MCF 10A (cell line): ENCODE data around the gene PCDHB1. TPM values are rescaled to one million over a fixed set of nuclear protein-coding genes. Genes with fewer than 3 reads are reported as not detected.
A peak's percentile ranks its signal among the peaks of the same experiment; 100 is the strongest.

ENCODE experiments used
- BruUV-seq: library from RNA; stranded (reverse); fragments of 400-500 nt; replicated peaks from 2 replicates; lab custom pipeline; 2021; lab: Mats Ljungman, UMichigan
- CTCF ChIA-PET: fragments of 300-600 bp; sonication (Branson Sonifier 250); formaldehyde crosslinking; extraction: SDS; loops from one replicate; lab custom pipeline; 2021; ENCODE audit warnings: antibody characterized with exemption, inconsistent platforms; lab: Yijun Ruan, JAX
- POLR2A ChIA-PET: fragments of 300-600, 350-650 bp; sonication (Branson Sonifier 250); formaldehyde crosslinking; extraction: SDS; loops from one replicate; lab custom pipeline; 2020; ENCODE audit warnings: antibody characterized with exemption, inconsistent platforms; lab: Yijun Ruan, JAX
- DNase-seq: peaks from one replicate; pipeline ENCODE4 v3.0.0-alpha.2; 2018; ENCODE audit not compliant: unreplicated experiment
- H3K27ac Mint-ChIP-seq: one replicate; pipeline ENCODE4 v1.8.0; 2022; ENCODE audit warnings: mild to moderate bottlenecking, low read depth, mixed read lengths; ENCODE audit not compliant: unreplicated experiment
- H3K27me3 Mint-ChIP-seq: one replicate; pipeline ENCODE4 v1.8.0; 2022; ENCODE audit warnings: mixed read lengths; ENCODE audit not compliant: insufficient read depth, unreplicated experiment
- H3K36me3 Mint-ChIP-seq: one replicate; pipeline ENCODE4 v1.8.0; 2022; ENCODE audit warnings: mild to moderate bottlenecking, moderate library complexity, mixed read lengths; ENCODE audit not compliant: insufficient read depth, unreplicated experiment
- H3K4me1 Mint-ChIP-seq: one replicate; pipeline ENCODE4 v1.8.0; 2022; ENCODE audit warnings: mixed read lengths; ENCODE audit not compliant: insufficient read depth, unreplicated experiment
- H3K4me3 Mint-ChIP-seq: one replicate; pipeline ENCODE4 v1.8.0; 2022; ENCODE audit warnings: mild to moderate bottlenecking, moderate library complexity, mixed read lengths; ENCODE audit not compliant: unreplicated experiment
- H3K9me3 Mint-ChIP-seq: one replicate; pipeline ENCODE4 v1.8.0; 2022; ENCODE audit warnings: mixed read lengths; ENCODE audit not compliant: unreplicated experiment
- CTCF ChIP-seq: fragments of 200-600 bp; IDR thresholded peaks from one replicate; pipeline ENCODE4 v1.8.0; 2022; ENCODE audit warnings: antibody characterized with exemption, mild to moderate bottlenecking; ENCODE audit not compliant: unreplicated experiment
- intact Hi-C: fragments of 100-400 bp; cut with micrococcal nuclease; formaldehyde crosslinking; loops from 2 replicates; pipeline ENCODE4 v1.14.1; 2022
- total RNA-seq: library from RNA; stranded (reverse); gene quantifications from 2 replicates; pipeline ENCODE4 v1.2.3, GENCODE V29; 2022

PCDHB1 gene
- total RNA-seq, 1 experiment from 2014 or later, result not detected

DNA sequence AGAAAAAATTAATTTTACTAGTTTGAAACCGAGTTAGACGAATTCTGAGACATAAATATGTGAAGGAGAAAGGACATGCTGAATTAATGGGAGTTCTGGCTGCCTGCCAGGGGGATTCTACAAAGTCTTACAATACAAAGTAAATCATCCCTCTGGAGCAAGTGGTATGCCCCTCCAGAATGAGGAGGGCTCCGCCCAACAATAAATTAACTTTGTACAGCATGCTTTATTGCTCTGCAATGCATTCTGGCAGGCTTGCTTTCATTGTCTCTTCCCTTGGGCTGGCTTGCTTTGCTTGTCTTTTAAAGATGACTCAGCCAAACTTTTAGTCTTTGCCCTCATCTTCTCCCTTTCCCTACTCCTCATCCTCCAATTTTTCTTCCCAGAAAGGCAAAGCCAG is 11.7 kb upstream of the PCDHB1 start:
- intact Hi-C loops, result no loop called here
- POLR2A ChIA-PET, result interaction anchor here (0.6 to 3.8 kb wide), 48 partner anchors 10 to 641 kb away, joined by 3 to 255 read pairs (median 7); partner anchors contain the start of genes HARS1, HARS2, IK and NDUFA2

DNA sequence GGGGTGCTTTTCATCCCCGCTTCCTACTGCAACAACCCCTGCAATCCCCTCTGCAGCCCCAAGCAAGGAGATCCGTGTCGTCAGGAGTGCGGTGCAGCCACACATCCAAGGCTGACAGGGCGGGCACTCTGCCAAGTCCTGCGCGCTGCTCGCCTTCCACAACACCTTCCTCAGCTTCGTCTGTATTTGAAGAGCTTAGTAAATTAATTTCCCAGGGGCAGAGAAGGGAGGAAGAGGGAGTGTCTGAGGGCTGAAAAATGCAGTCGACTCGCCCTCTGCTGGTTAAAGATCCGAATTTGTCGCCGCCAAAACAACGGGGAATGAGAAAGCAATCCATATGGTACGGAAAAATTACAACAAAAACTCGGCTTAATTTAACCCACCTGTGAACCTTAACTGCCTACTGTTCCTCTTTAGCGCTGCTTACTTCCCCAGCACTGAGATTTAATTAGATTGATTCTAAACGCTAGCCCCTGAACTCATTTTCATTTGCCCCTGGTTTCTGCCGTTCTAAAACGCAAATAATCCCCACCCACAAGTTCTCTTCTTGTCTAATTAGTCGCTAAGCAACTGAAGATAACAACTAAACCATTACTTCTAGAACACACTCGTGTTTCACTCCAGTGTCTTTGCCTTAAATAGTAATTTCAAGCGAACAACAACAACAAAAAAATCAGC is 10.9 kb upstream of the PCDHB1 start:
- Mint-ChIP-seq H3K36me3 (no peaks in the 10 kb centered on the region), H3K27me3 (peaks cover 24% of the 10 kb centered on the region), H3K4me3 (no peak overlapping the region), H3K4me1 (no peaks in the 10 kb centered on the region), H3K27ac (no peak overlapping the region), H3K9me3 (no peaks in the 10 kb centered on the region)
- ChIA-PET CTCF (interaction anchor here (0.6 to 3.9 kb wide), 62 partner anchors 10 to 1210 kb away, joined by 3 to 152 read pairs (median 5); partner anchors contain the start of genes HARS1, HARS2, PCDHA11 and PCDHA12), POLR2A (interaction anchor here (0.6 to 3.8 kb wide), 63 partner anchors 9 to 642 kb away, joined by 3 to 255 read pairs (median 6); partner anchors contain the start of genes HARS1, HARS2, IK and NDUFA2)
- intact Hi-C loops, result loop anchor here (1.0 to 5.0 kb wide), 7 partner anchors 36 to 668 kb away; partner anchors contain the start of genes PCDHA12 and PCDHAC1
- peak; percentile 88 for DNase-seq
- TF ChIP-seq CTCF, result peak; percentile 91
- TSS peak; percentile 97 for BruUV-seq

More for the DNA sequence above, 11.7 kb upstream of the PCDHB1 start:
- Mint-ChIP-seq H3K9me3 (no peaks in the 10 kb centered on the region), H3K4me3 (no peak overlapping the region), H3K27ac (no peak overlapping the region), H3K36me3 (no peaks in the 10 kb centered on the region), H3K4me1 (no peaks in the 10 kb centered on the region), H3K27me3 (peaks cover 17% of the 10 kb centered on the region)
- TF ChIP-seq CTCF, result no peak
- no TSS peak for BruUV-seq
- CTCF ChIA-PET, result interaction anchor here (0.6 to 3.9 kb wide), 50 partner anchors 12 to 349 kb away, joined by 3 to 152 read pairs (median 5); partner anchors contain the start of genes HARS1, HARS2, PCDHA11 and PCDHA12
- peak; percentile 53 for DNase-seq

- CTCF ChIA-PET, result interaction anchor here (0.5 to 3.9 kb wide), 46 partner anchors 10 to 1209 kb away, joined by 3 to 152 read pairs (median 5); partner anchors contain the start of genes HARS1, HARS2, PCDHA11 and PCDHA12
- no peaks in the 10 kb centered on the region for H3K4me1 Mint-ChIP-seq
- peak; percentile 89 for TF ChIP-seq CTCF
- H3K27ac Mint-ChIP-seq, result no peak overlapping the region
- no peaks in the 10 kb centered on the region for H3K36me3 Mint-ChIP-seq
- H3K4me3 Mint-ChIP-seq, result no peak overlapping the region
- no peaks in the 10 kb centered on the region for H3K9me3 Mint-ChIP-seq
- BruUV-seq, result no TSS peak
- peak; percentile 98 for DNase-seq
- peaks cover 31% of the 10 kb centered on the region for H3K27me3 Mint-ChIP-seq
- POLR2A ChIA-PET, result interaction anchor here (0.6 to 3.8 kb wide), 61 partner anchors 8 to 642 kb away, joined by 3 to 255 read pairs (median 6); partner anchors contain the start of genes IK, NDUFA2, PCDHA11 and PCDHA12
- intact Hi-C loops, result loop anchor here (1.0 to 5.0 kb wide), 12 partner anchors 37 to 669 kb away; partner anchors contain the start of genes PCDHA11, PCDHA12, PCDHA6 and PCDHA9
Measured at GRCh38 chr5:141040771-141041426, 10.3 kb upstream of the PCDHB1 start.
